Panc1 (cell line): ENCODE data around the gene ZNF683. TPM values are rescaled to one million over a fixed set of nuclear protein-coding genes. Genes with fewer than 3 reads are reported as not detected.
"Not testable (repeated sequence)": the region's sequence is repeated elsewhere in the genome, so short reads cannot be mapped to it uniquely, and the experiment has no call there.

Experiments
- ATAC-seq: fragments of 200-7000 bp; cut with Tn5 transposase; 2 replicates; pipeline ENCODE4 v1.9.1; 2020; ENCODE audit warnings: mild to moderate bottlenecking, moderate library complexity
- BruUV-seq: library from RNA; stranded (reverse); fragments of 400-500 nt; replicated peaks from 2 replicates; lab custom pipeline; 2021; lab: Mats Ljungman, UMichigan
- CTCF ChIA-PET: fragments of 300-600 bp; sonication (Branson Sonifier 250); formaldehyde crosslinking; loops from one replicate; lab custom pipeline; 2022; ENCODE audit warnings: antibody characterized with exemption; lab: Charles Lee
- POLR2A ChIA-PET: fragments of 300-600 bp; sonication (Branson Sonifier 250); formaldehyde crosslinking; loops from one replicate; lab custom pipeline; 2022; ENCODE audit warnings: antibody characterized with exemption; lab: Charles Lee
- DNase-seq: peaks from one replicate; pipeline ENCODE4 v3.0.0-alpha.2; 2010; ENCODE audit warnings: low read depth, low spot score
- H3K27ac ChIP-seq: 2 replicates; pipeline ENCODE4 v1.5.1; 2011; ENCODE audit warnings: mild to moderate bottlenecking, low read length, inconsistent platforms
- H3K27me3 ChIP-seq: fragments of 200-500 bp; sonication (Bioruptor generic); 2 replicates; pipeline ENCODE4 v1.6.0; 2014; ENCODE audit warnings: low read length, inconsistent platforms; ENCODE audit not compliant: control insufficient read depth, insufficient read depth
- H3K36me3 ChIP-seq: fragments of 200-500 bp; sonication (Bioruptor generic); 2 replicates; pipeline ENCODE4 v1.5.1; 2014; ENCODE audit warnings: inconsistent platforms, mild to moderate bottlenecking, low read length, moderate library complexity; ENCODE audit not compliant: control insufficient read depth, insufficient read depth
- H3K4me1 ChIP-seq: 2 replicates; pipeline ENCODE4 v1.5.1; 2011; ENCODE audit warnings: inconsistent platforms, mild to moderate bottlenecking, low read length, moderate library complexity; ENCODE audit not compliant: control insufficient read depth, insufficient read depth
- H3K4me3 ChIP-seq, 2 experiments: 2 replicates each; pipeline ENCODE4 v1.5.1; 2011 to 2012; ENCODE audit warnings: low read depth in 2 of 2, low read length in 2 of 2, mild to moderate bottlenecking in 2 of 2, inconsistent platforms in 1 of 2, moderate library complexity in 1 of 2
- H3K9me3 ChIP-seq: fragments of 200-500 bp; sonication (Bioruptor generic); 2 replicates; pipeline ENCODE4 v1.5.1; 2014; ENCODE audit warnings: low read depth, mild to moderate bottlenecking, inconsistent platforms, low read length, moderate library complexity; ENCODE audit not compliant: control insufficient read depth, insufficient read depth
- CTCF ChIP-seq: fragments of 450-650 bp; IDR thresholded peaks from 2 replicates; pipeline ENCODE4 v1.5.1; 2017; ENCODE audit warnings: mild to moderate bottlenecking
- POLR2AphosphoS5 ChIP-seq: IDR thresholded peaks from 2 replicates; pipeline ENCODE4 v1.6.1; 2012; ENCODE audit warnings: mild to moderate bottlenecking, low read depth, low read length, moderate library complexity
- REST ChIP-seq, 2 experiments: IDR thresholded peaks; 2 replicates each; pipeline ENCODE4 v1.6.1; 2011 to 2012; ENCODE audit warnings: low read depth in 2 of 2, control low read depth in 1 of 2, low read length in 1 of 2, mild to moderate bottlenecking in 1 of 2, moderate library complexity in 1 of 2; ENCODE audit not compliant: insufficient read depth in 1 of 2
- SIN3A ChIP-seq: IDR thresholded peaks from 2 replicates; pipeline ENCODE4 v1.6.1; 2012; ENCODE audit warnings: low read depth, mild to moderate bottlenecking, low read length, moderate library complexity, borderline replicate concordance; ENCODE audit not compliant: insufficient read depth
- TCF7L2 ChIP-seq: IDR thresholded peaks from 2 replicates; pipeline ENCODE4 v1.6.1; 2011; ENCODE audit warnings: mild to moderate bottlenecking, low read depth, low read length, inconsistent platforms
- in situ Hi-C: cut with HindIII; loops from 2 replicates; pipeline ENCODE4 v1.10.0; 2016; ENCODE audit warnings: low sequenced_read_pairs, low pct_unique_long_range_greater_than_20kb
- intact Hi-C: fragments of 100-400 bp; cut with micrococcal nuclease; formaldehyde crosslinking; loops from one replicate; pipeline ENCODE4 v1.10.0; 2022; ENCODE audit not compliant: unreplicated experiment
- total RNA-seq: library from RNA; stranded (reverse); gene quantifications from one replicate; pipeline ENCODE4 v1.2.1, GENCODE V29; 2021; ENCODE audit not compliant: unreplicated experiment

ZNF683 gene
- total RNA-seq, 1 experiment from 2014 or later: not detected

- TF ChIP-seq SIN3A: no peak
- TF ChIP-seq CTCF: no peak
- TF ChIP-seq POLR2AphosphoS5: no peak
- TF ChIP-seq TCF7L2: no peak
- TF ChIP-seq REST (IDR thresholded peaks at IDR 0.05; ENCODE audit: insufficient read depth in 1 of 2, low read depth in 2 of 2, low read length in 1 of 2): no peak
- H3K27ac ChIP-seq: no peak overlapping the region
- no TSS peak for BruUV-seq
- ChIA-PET CTCF (no interaction called here), POLR2A (interaction anchor here (0.6 kb wide), 1 partner anchor 639 kb away, joined by 3 read pairs; no protein-coding TSS in a partner anchor)
- H3K4me3 ChIP-seq: no peak overlapping the region
- no peaks in the 10 kb centered on the region for H3K4me1 ChIP-seq
- intact Hi-C loops: no loop called here
- H3K9me3 ChIP-seq: no peaks in the 10 kb centered on the region
- no peak for ATAC-seq
- in situ Hi-C loops: no loop called here
- H3K27me3 ChIP-seq: no peaks in the 10 kb centered on the region
- no peaks in the 10 kb centered on the region for H3K36me3 ChIP-seq
- DNase-seq: no peak
Observed at GRCh38 chr1:26375081-26375480, 2.5 kb upstream of the ZNF683 start.

GRCh38 chr1:26374361-26374760 is 1.8 kb upstream of the ZNF683 start:
- DNase-seq, H3K9me3 ChIP-seq, H3K27ac ChIP-seq, POLR2A ChIA-PET, H3K4me3 ChIP-seq, H3K4me1 ChIP-seq, in situ Hi-C loops, H3K36me3 ChIP-seq, intact Hi-C loops, CTCF ChIA-PET, BruUV-seq, ATAC-seq, H3K27me3 ChIP-seq: not testable (repeated sequence)

GRCh38 chr1:26373789-26374188 is 1.2 kb upstream of the ZNF683 start:
- ChIA-PET CTCF (interaction anchor here (0.6 to 0.9 kb wide), 2 partner anchors 12 to 438 kb away, joined by 3 read pairs; no protein-coding TSS in a partner anchor), POLR2A (no interaction called here)
- in situ Hi-C loops (no loop called here), intact Hi-C loops (no loop called here)
- no peak for TF ChIP-seq SIN3A
- no peaks in the 10 kb centered on the region for H3K36me3 ChIP-seq
- no TSS peak for BruUV-seq
- ATAC-seq (no peak), DNase-seq (no peak)
- no peaks in the 10 kb centered on the region for H3K4me1 ChIP-seq
- H3K27ac ChIP-seq: no peak overlapping the region
- no peak overlapping the region for H3K4me3 ChIP-seq
- no peaks in the 10 kb centered on the region for H3K27me3 ChIP-seq
- H3K9me3 ChIP-seq: no peaks in the 10 kb centered on the region
